GM23338 (cell line): ENCODE measurements around the gene FASTK. TPM values are rescaled to one million over a fixed set of nuclear protein-coding genes. Genes with fewer than 3 reads are reported as not detected.

Experiments
- ATAC-seq: fragments of 200-7000 bp; cut with Tn5 transposase; 3 replicates; pipeline ENCODE4 v1.9.1; 2020
- DNase-seq: peaks from one replicate; pipeline ENCODE4 v3.0.0-alpha.2; 2015; ENCODE audit warnings: low spot score
- H2AFZ ChIP-seq: fragments of 200-600 bp; sonication (generic); 2 replicates; pipeline ENCODE4 v1.8.0; 2016; ENCODE audit warnings: antibody characterized with exemption, mild to moderate bottlenecking, moderate library complexity
- H3F3A ChIP-seq: fragments of 200-600 bp; sonication (generic); replicated peaks from 2 replicates; pipeline ENCODE4 v1.8.0; 2017; ENCODE audit warnings: antibody characterized with exemption, mixed run types, low read depth
- H3K27ac ChIP-seq: fragments of 200-600 bp; sonication (generic); 2 replicates; pipeline ENCODE4 v1.6.1; 2016; ENCODE audit warnings: low read depth
- H3K27me3 ChIP-seq: fragments of 200-600 bp; sonication (generic); 2 replicates; pipeline ENCODE4 v1.8.0; 2016; ENCODE audit warnings: mild to moderate bottlenecking, mixed run types, moderate library complexity; ENCODE audit not compliant: insufficient read depth
- H3K36me3 ChIP-seq: fragments of 200-600 bp; sonication (generic); 2 replicates; pipeline ENCODE4 v1.8.0; 2016; ENCODE audit warnings: mild to moderate bottlenecking; ENCODE audit not compliant: insufficient read depth
- H3K4me1 ChIP-seq: fragments of 200-600 bp; sonication (generic); 2 replicates; pipeline ENCODE4 v1.8.0; 2016; ENCODE audit warnings: mild to moderate bottlenecking, moderate library complexity; ENCODE audit not compliant: insufficient read depth
- H3K4me2 ChIP-seq: fragments of 200-600 bp; sonication (generic); 2 replicates; pipeline ENCODE4 v1.7.1; 2017; ENCODE audit warnings: mixed run types
- H3K4me3 ChIP-seq: fragments of 200-600 bp; sonication (generic); 2 replicates; pipeline ENCODE4 v1.6.1; 2016; ENCODE audit warnings: mixed run types
- H3K79me2 ChIP-seq: fragments of 200-600 bp; sonication (generic); replicated peaks from 2 replicates; pipeline ENCODE4 v1.8.0; 2017; ENCODE audit warnings: mild to moderate bottlenecking; ENCODE audit not compliant: insufficient read depth
- H3K9me2 ChIP-seq: fragments of 200-600 bp; sonication (generic); 2 replicates; pipeline ENCODE4 v1.8.0; 2017; ENCODE audit not compliant: insufficient read depth
- H4K20me1 ChIP-seq: fragments of 200-600 bp; sonication (generic); replicated peaks from 2 replicates; pipeline ENCODE4 v1.8.0; 2017; ENCODE audit warnings: mild to moderate bottlenecking; ENCODE audit not compliant: insufficient read depth
- H3K27ac Mint-ChIP-seq: 2 replicates; pipeline ENCODE4 v1.8.0; 2020; ENCODE audit warnings: inconsistent platforms, mild to moderate bottlenecking, moderate library complexity, mixed read lengths
- H3K27me3 Mint-ChIP-seq: 3 replicates; pipeline ENCODE4 v1.8.0; 2022; ENCODE audit warnings: low read depth, mild to moderate bottlenecking, moderate library complexity, mixed read lengths, inconsistent platforms; ENCODE audit not compliant: insufficient read depth, poor library complexity
- H3K36me3 Mint-ChIP-seq: 3 replicates; pipeline ENCODE4 v1.8.0; 2021; ENCODE audit warnings: low read depth, mild to moderate bottlenecking, inconsistent platforms, moderate library complexity, mixed read lengths
- H3K4me1 Mint-ChIP-seq: 3 replicates; pipeline ENCODE4 v1.8.0; 2020; ENCODE audit warnings: mild to moderate bottlenecking, inconsistent platforms, mixed read lengths
- H3K4me3 Mint-ChIP-seq: 3 replicates; pipeline ENCODE4 v1.8.0; 2021; ENCODE audit warnings: moderate library complexity, mild to moderate bottlenecking, inconsistent platforms, mixed read lengths
- H3K9me3 Mint-ChIP-seq: 3 replicates; pipeline ENCODE4 v1.8.0; 2020; ENCODE audit warnings: moderate library complexity, mild to moderate bottlenecking, inconsistent platforms, mixed read lengths
- EZH2 ChIP-seq: fragments of 200-600 bp; sonication (generic); IDR thresholded peaks from one replicate; pipeline ENCODE4 v1.8.0; 2017; ENCODE audit warnings: antibody characterized with exemption, mild to moderate bottlenecking, low read depth; ENCODE audit not compliant: unreplicated experiment
- EZH2phosphoT487 ChIP-seq: fragments of 200-600 bp; sonication (generic); IDR thresholded peaks from one replicate; pipeline ENCODE4 v1.8.1; 2018; ENCODE audit warnings: antibody characterized with exemption; ENCODE audit not compliant: unreplicated experiment
- NANOG ChIP-seq: IDR thresholded peaks from 2 replicates; pipeline ENCODE4 v1.6.1; 2016; ENCODE audit warnings: antibody characterized with exemption, borderline replicate concordance
- STAT1 ChIP-seq: IDR thresholded peaks from one replicate; pipeline ENCODE4 v1.6.1; 2016; ENCODE audit warnings: antibody characterized with exemption; ENCODE audit not compliant: unreplicated experiment
- ZNF114 ChIP-seq: fragments of 250-450 bp; sonication (Bioruptor Pico); IDR thresholded peaks from 2 replicates; pipeline ENCODE4 v1.5.0; 2020; ENCODE audit warnings: mild to moderate bottlenecking, moderate library complexity
- ZNF331 ChIP-seq: fragments of 250-450 bp; sonication (Bioruptor Pico); IDR thresholded peaks from 2 replicates; pipeline ENCODE4 v1.5.0; 2020; ENCODE audit warnings: low read depth, mild to moderate bottlenecking, moderate library complexity
- polyA plus RNA-seq: library from polyadenylated mRNA; unstranded; fragments of >200 nt; fragmentation: Nextera tagmentation; extraction: Ambion mirVana; gene quantifications from 2 replicates; pipeline ENCODE4 v1.2.1, GENCODE V29; 2016
- total RNA-seq: library from RNA; depleted of rRNA; stranded (reverse); fragments of >200 nt; shearing (Covaris generic); gene quantifications from 2 replicates; pipeline ENCODE4 v1.2.3, GENCODE V29; 2014
- TF ChIP-seq, protein P1 (sequence below): fragments of 250-450 bp; sonication (Bioruptor Pico); IDR thresholded peaks from 2 replicates; pipeline ENCODE4 v1.5.0; 2020; ENCODE audit warnings: mild to moderate bottlenecking, moderate library complexity

Gene FASTK
- total and polyA plus RNA-seq, 2 experiments from 2014 or later, result 37.4 to 57.4 TPM

DNA sequence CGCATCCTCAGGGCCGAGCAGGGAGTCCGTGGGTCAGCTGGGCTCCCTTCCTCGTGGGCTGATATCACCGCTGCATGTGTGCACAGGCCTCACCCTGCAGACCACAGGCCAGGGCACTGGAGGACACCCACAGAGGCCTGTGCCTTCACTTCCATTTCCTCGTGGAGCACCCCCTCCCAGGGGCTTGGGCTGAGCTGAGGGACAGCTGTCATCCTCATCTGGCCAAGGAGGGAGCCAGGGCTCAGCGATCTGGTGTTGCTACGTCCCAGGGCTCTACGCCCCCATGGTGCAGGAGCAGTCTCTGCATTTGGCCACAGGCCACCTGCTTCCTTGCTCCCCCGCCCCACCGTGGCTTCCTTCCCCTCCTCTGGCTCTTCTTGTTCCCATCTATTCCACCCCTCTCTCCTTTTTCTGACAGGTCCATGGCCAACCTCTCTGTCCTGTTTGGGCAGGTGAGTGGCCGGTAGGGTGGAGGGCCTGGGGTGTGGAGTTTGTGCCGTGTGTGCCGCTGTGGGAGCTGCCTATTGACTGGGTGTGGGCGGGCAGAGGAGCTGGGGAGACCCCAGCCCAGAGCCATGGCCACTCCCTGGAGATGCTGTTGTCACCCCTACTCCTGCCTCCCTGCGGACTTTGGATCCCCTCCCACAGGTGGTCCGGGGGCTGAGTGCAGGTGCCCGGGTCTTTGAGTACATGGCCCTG lies 40.6 kb downstream of the FASTK start (continued):
- TF ChIP-seq, protein P1, sequence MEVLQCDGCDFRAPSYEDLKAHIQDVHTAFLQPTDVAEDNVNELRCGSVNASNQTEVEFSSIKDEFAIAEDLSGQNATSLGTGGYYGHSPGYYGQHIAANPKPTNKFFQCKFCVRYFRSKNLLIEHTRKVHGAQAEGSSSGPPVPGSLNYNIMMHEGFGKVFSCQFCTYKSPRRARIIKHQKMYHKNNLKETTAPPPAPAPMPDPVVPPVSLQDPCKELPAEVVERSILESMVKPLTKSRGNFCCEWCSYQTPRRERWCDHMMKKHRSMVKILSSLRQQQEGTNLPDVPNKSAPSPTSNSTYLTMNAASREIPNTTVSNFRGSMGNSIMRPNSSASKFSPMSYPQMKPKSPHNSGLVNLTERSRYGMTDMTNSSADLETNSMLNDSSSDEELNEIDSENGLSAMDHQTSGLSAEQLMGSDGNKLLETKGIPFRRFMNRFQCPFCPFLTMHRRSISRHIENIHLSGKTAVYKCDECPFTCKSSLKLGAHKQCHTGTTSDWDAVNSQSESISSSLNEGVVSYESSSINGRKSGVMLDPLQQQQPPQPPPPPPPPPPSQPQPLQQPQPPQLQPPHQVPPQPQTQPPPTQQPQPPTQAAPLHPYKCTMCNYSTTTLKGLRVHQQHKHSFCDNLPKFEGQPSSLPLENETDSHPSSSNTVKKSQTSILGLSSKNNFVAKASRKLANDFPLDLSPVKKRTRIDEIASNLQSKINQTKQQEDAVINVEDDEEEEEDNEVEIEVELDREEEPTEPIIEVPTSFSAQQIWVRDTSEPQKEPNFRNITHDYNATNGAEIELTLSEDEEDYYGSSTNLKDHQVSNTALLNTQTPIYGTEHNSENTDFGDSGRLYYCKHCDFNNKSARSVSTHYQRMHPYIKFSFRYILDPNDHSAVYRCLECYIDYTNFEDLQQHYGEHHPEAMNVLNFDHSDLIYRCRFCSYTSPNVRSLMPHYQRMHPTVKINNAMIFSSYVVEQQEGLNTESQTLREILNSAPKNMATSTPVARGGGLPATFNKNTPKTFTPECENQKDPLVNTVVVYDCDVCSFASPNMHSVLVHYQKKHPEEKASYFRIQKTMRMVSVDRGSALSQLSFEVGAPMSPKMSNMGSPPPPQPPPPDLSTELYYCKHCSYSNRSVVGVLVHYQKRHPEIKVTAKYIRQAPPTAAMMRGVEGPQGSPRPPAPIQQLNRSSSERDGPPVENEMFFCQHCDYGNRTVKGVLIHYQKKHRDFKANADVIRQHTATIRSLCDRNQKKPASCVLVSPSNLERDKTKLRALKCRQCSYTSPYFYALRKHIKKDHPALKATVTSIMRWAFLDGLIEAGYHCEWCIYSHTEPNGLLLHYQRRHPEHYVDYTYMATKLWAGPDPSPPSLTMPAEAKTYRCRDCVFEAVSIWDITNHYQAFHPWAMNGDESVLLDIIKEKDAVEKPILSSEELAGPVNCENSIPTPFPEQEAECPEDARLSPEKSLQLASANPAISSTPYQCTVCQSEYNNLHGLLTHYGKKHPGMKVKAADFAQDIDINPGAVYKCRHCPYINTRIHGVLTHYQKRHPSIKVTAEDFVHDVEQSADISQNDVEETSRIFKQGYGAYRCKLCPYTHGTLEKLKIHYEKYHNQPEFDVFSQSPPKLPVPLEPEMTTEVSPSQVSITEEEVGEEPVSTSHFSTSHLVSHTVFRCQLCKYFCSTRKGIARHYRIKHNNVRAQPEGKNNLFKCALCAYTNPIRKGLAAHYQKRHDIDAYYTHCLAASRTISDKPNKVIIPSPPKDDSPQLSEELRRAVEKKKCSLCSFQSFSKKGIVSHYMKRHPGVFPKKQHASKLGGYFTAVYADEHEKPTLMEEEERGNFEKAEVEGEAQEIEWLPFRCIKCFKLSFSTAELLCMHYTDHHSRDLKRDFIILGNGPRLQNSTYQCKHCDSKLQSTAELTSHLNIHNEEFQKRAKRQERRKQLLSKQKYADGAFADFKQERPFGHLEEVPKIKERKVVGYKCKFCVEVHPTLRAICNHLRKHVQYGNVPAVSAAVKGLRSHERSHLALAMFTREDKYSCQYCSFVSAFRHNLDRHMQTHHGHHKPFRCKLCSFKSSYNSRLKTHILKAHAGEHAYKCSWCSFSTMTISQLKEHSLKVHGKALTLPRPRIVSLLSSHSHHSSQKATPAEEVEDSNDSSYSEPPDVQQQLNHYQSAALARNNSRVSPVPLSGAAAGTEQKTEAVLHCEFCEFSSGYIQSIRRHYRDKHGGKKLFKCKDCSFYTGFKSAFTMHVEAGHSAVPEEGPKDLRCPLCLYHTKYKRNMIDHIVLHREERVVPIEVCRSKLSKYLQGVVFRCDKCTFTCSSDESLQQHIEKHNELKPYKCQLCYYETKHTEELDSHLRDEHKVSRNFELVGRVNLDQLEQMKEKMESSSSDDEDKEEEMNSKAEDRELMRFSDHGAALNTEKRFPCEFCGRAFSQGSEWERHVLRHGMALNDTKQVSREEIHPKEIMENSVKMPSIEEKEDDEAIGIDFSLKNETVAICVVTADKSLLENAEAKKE (CRISPR knock-in tag), result no peak

DNA sequence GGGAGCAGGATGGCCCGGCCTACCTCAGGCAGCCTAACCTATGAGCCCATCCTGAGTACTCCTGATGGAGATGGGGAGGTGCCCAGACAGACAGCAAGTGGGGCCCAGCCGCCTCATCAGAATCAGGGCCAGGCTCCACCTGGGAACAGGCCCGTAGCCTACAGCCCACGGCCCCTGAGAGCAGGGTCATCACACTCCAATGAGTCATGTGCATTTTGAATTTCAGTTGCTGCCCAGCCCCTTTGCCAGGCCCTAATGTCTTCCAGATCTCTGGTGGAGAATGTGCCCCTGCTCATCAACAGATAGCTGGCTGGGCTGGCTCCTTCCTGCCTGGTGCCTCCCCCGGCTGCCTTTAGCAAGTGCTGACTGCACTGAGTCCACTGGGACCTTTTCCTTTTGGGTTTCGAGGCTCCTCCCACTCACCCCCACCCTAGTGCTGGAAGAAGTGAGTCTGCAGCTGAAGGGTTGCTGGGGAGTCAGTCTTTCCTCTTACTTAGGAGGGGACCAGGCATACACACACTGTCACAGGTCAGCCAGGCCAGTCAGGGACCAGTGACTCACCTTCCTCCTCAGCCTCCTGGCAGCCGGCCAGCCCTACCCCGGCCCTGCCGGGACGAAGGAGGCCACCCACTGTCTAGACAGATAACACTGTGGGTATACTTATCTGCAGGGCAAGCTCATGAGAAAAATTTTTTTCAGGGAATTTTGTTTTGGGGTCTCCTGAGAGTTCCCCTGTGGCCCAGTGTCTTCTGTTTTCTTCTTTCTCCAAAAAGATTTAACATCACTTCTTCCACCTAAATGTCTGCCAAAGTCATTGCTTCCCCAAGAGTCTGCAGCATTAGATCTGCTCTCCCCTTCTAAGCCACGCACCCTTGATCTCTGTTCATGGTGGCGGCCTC lies 41.4 kb downstream of the FASTK start:
- no peak overlapping the region for H3K27ac ChIP-seq
- Mint-ChIP-seq H3K4me3 (no peak overlapping the region), H3K9me3 (no peaks in the 10 kb centered on the region)
- no peak for TF ChIP-seq EZH2phosphoT487
- no peak for TF ChIP-seq STAT1
- TF ChIP-seq ZNF331 (CRISPR knock-in tag), result no peak
- no peak for TF ChIP-seq EZH2
- no peak for TF ChIP-seq NANOG
- no peak for TF ChIP-seq ZNF114 (CRISPR knock-in tag)
- TF ChIP-seq, protein P1 (CRISPR knock-in tag), result no peak

More for the DNA sequence above, 41.4 kb downstream of the FASTK start:
- H4K20me1 ChIP-seq, result no peaks in the 10 kb centered on the region
- H3K4me3 ChIP-seq, result no peak overlapping the region
- no peaks in the 10 kb centered on the region for H3K27me3 ChIP-seq
- Mint-ChIP-seq H3K36me3 (peaks cover 6% of the 10 kb centered on the region; the same call in 1 of the 3 replicates), H3K4me1 (peaks cover 2% of the 10 kb centered on the region; the same call in 1 of the 3 replicates), H3K27ac (no peak overlapping the region), H3K27me3 (peaks cover 15% of the 10 kb centered on the region)
- no peaks in the 10 kb centered on the region for H3K36me3 ChIP-seq
- DNase-seq (no peak), ATAC-seq (peak; percentile 24)
- no peak overlapping the region for H3K4me2 ChIP-seq
- H3K4me1 ChIP-seq, result no peaks in the 10 kb centered on the region
- no peaks in the 10 kb centered on the region for H3K79me2 ChIP-seq
- H3K9me2 ChIP-seq, result no peaks in the 10 kb centered on the region
- no peak overlapping the region for H2AFZ ChIP-seq
- no peaks in the 10 kb centered on the region for H3F3A ChIP-seq
